Spleen (tissue), 7 donors: ENCODE measurements around the gene SUSD4.

Source experiments
- POLR2A ChIP-seq, 3 donors: fragments of 450-650 bp; IDR thresholded peaks; one replicate each; pipeline ENCODE4 v1.5.1; 2017; ENCODE audit warnings: antibody characterized with exemption in 3 of 3, mild to moderate bottlenecking in 1 of 3
- TF ChIP-seq, protein P1 (sequence below), 11 experiments: fragments of 200-600 bp in 7 of 11; fragments of 450-650 bp in 4 of 11; sonication (generic) in 4 of 11; IDR thresholded peaks in 8 of 11; conservative IDR thresholded peaks in 3 of 11; 1 replicate in 7 of 11; 2 replicates in 4 of 11; pipeline versions ENCODE4 v1.4.0 to v1.8.0; 2016 to 2021; ENCODE audit warnings: antibody characterized with exemption in 11 of 11, inconsistent platforms in 4 of 11, mild to moderate bottlenecking in 1 of 11
- donor health status: DM: no; HTN: no; CAD: no; lungs with moderate emphysema.
- donor health status: DM: no; HTN: no; CAD: no.
- donor health status: DM: no; HTN: no; CAD: no.

DNA sequence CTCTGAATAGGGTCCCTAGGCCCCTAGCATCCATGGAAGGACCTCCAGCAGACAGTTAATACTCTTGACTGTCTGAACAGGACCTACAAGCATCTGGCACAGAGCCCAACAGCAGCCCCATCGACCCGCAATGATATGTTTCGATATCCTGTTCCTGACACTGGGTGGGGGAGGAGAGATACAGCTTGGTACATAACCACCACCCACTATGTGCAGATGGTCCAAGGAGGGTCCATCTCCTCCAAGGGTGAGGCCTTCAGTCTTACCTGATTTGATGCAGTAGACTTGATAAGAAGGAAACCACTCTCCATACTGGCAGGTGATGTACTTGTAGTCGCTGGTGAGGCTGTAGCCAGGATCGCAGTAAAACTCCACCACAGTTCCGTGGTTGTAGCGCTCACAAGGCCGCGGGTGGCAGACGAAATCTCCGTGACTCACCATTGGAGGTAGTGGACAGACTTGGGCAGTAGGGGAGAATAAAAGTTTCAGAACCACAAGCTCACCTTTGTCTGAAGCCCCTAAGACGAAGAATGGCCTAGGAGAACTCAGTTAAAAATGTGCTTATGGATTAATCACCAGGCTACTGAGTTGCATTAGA, 134.9 kb downstream of the SUSD4 start:
- TF ChIP-seq, protein P1, sequence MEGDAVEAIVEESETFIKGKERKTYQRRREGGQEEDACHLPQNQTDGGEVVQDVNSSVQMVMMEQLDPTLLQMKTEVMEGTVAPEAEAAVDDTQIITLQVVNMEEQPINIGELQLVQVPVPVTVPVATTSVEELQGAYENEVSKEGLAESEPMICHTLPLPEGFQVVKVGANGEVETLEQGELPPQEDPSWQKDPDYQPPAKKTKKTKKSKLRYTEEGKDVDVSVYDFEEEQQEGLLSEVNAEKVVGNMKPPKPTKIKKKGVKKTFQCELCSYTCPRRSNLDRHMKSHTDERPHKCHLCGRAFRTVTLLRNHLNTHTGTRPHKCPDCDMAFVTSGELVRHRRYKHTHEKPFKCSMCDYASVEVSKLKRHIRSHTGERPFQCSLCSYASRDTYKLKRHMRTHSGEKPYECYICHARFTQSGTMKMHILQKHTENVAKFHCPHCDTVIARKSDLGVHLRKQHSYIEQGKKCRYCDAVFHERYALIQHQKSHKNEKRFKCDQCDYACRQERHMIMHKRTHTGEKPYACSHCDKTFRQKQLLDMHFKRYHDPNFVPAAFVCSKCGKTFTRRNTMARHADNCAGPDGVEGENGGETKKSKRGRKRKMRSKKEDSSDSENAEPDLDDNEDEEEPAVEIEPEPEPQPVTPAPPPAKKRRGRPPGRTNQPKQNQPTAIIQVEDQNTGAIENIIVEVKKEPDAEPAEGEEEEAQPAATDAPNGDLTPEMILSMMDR (IDR thresholded peaks at IDR 0.05 in 8 of 11, conservative IDR thresholded peaks at IDR 0.05 in 3 of 11) = no peak
- no peak for TF ChIP-seq POLR2A (IDR thresholded peaks at IDR 0.05)
